ENCODE data around the gene NEK6. TPM values are rescaled to one million over a fixed set of nuclear protein-coding genes. Genes with fewer than 3 reads are reported as not detected.

Gene NEK6
- total and polyA plus RNA-seq, 2 of the 8 experiments (the other 6 are each of a cell fraction or from before 2014, with no cell fraction given), result 17.7 to 19.7 TPM

DNA sequence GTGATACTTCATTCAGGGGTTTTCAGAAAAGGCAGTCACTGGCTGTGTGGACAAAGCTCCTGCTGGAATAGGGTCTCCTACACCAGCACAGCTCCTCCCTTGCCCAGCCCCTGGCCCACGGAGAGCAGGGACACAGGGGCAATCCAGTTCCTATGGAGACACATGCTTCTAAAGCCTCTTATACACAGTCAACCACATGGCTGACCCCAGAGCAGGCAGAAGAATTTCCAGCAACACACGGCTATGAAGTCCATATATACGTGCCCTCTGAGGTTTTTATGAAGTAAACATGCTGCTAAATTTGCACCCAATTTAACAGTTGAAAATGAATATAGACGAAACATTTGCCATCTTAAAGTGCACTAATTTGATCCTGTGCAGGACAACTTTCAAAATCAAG is 138.1 kb downstream of the NEK6 start (continued):
- TF ChIP-seq, protein P1, sequence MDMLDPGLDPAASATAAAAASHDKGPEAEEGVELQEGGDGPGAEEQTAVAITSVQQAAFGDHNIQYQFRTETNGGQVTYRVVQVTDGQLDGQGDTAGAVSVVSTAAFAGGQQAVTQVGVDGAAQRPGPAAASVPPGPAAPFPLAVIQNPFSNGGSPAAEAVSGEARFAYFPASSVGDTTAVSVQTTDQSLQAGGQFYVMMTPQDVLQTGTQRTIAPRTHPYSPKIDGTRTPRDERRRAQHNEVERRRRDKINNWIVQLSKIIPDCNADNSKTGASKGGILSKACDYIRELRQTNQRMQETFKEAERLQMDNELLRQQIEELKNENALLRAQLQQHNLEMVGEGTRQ (IDR thresholded peaks at IDR 0.05; ENCODE audit: low read length), result no peak
- TF ChIP-seq RAD21 (IDR thresholded peaks at IDR 0.05 in 1 of 2, conservative IDR thresholded peaks at IDR 0.05 in 1 of 2; ENCODE audit: low read depth in 2 of 2, low read length in 2 of 2), result no peak
- TF ChIP-seq CBX5 (IDR thresholded peaks at IDR 0.05; ENCODE audit: low read depth, low read length), result no peak
- TF ChIP-seq ZNF274 (IDR thresholded peaks at IDR 0.05; ENCODE audit: borderline replicate concordance, extremely low read depth, low read length), result no peak
- TF ChIP-seq SP4 (IDR thresholded peaks at IDR 0.05; ENCODE audit: low read length), result no peak

All from H1 (cell line).